Embryonic facial prominence (tissue), 1 donor: ENCODE results near the gene POU2F1.
"Not testable (repeated sequence)": the region's sequence is repeated elsewhere in the genome, so short reads cannot be mapped to it uniquely, and the experiment has no call there.

Experiments used
- DNase-seq: peaks from one replicate; pipeline ENCODE4 v3.0.0-alpha.2; 2016; ENCODE audit errors: extremely low spot score

Gene POU2F1

GRCh38 chr1:167312871-167313270 is 92.2 kb downstream of the POU2F1 start:
- no peak for DNase-seq

- no peak for DNase-seq
These were observed 94.0 kb downstream of the POU2F1 start for GRCh38 chr1:167314671-167315070.

- no peak for DNase-seq
These were observed 96.8 kb downstream of the POU2F1 start for GRCh38 chr1:167317463-167317862.

- DNase-seq: not testable (repeated sequence)
These were observed 98.5 kb downstream of the POU2F1 start for GRCh38 chr1:167319206-167319605.

GRCh38 chr1:167322483-167322882 is 101.8 kb downstream of the POU2F1 start:
- no peak for DNase-seq

GRCh38 chr1:167325151-167325550 is 104.5 kb downstream of the POU2F1 start:
- no peak for DNase-seq

GRCh38 chr1:167328306-167328815 is 107.7 kb downstream of the POU2F1 start:
- DNase-seq: no peak

GRCh38 chr1:167328816-167329483 is 108.3 kb downstream of the POU2F1 start:
- no peak for DNase-seq

- DNase-seq: no peak
These were observed 110.1 kb downstream of the POU2F1 start for GRCh38 chr1:167330601-167331293.

- no peak for DNase-seq
These were observed 111.0 kb downstream of the POU2F1 start for GRCh38 chr1:167331650-167332049.

GRCh38 chr1:167332503-167332902 is 111.8 kb downstream of the POU2F1 start:
- no peak for DNase-seq

- DNase-seq: no peak
These were observed 112.4 kb downstream of the POU2F1 start for GRCh38 chr1:167333124-167333523.

GRCh38 chr1:167333703-167334102 is 113.0 kb downstream of the POU2F1 start:
- DNase-seq: no peak

- no peak for DNase-seq
These were observed 118.7 kb downstream of the POU2F1 start for GRCh38 chr1:167339405-167339804.

GRCh38 chr1:167342846-167343245 is 122.2 kb downstream of the POU2F1 start:
- DNase-seq: no peak

GRCh38 chr1:167344112-167344511 is 123.4 kb downstream of the POU2F1 start:
- no peak for DNase-seq

- no peak for DNase-seq
These were observed 124.1 kb downstream of the POU2F1 start for GRCh38 chr1:167344615-167345385.

- no peak for DNase-seq
These were observed 124.7 kb downstream of the POU2F1 start for GRCh38 chr1:167345386-167345733.

GRCh38 chr1:167357305-167357704 is 136.6 kb downstream of the POU2F1 start:
- DNase-seq: no peak

- DNase-seq: no peak
These were observed 138.6 kb downstream of the POU2F1 start for GRCh38 chr1:167359295-167359694.

- no peak for DNase-seq
These were observed 139.4 kb downstream of the POU2F1 start for GRCh38 chr1:167360120-167360519.

GRCh38 chr1:167362638-167363037 is 142.0 kb downstream of the POU2F1 start:
- DNase-seq: no peak

GRCh38 chr1:167364826-167365225 is 144.1 kb downstream of the POU2F1 start:
- DNase-seq: no peak
